NCI-H2227 (cell line): ENCODE measurements around the gene MRPL53.
A peak's percentile ranks its signal among the peaks of the same experiment; 100 is the strongest.
"Not testable (repeated sequence)": the region's sequence is repeated elsewhere in the genome, so short reads cannot be mapped to it uniquely, and the experiment has no call there.

Experiments used
- DNase-seq: peaks from one replicate; lab custom pipeline; 2025; ENCODE audit not compliant: unreplicated experiment; lab: John Stamatoyannopoulos, UW

The MRPL53 gene

GRCh38 chr2:74454654-74455511 is 17.6 kb downstream of the MRPL53 start, which contains the start of gene INO80B:
INO80B (plus strand) TSS chr2:74455087; CDS start chr2:74455117, 30 bp downstream.
- DNase-seq = peak; percentile 98

- no peak for DNase-seq
These were observed 21.8 kb downstream of the MRPL53 start for GRCh38 chr2:74450570-74451190.

DNA sequence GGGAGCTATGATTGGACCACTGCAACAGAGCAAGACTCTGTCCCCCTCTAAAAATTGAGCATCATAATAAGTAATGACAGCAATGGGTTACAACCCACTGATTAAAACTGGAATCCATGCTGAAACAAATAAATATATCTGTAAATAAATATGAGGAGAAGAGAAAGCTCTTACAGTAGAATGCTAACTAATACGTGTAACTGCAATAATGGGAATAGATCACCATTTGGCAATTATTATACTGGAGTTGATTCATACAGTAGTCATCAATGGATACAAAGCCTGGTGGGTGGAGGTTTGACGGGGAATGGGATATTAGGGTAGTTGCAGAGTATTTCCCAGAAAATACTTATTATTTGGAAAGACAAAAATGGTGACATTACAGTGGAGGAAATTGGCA is 23.7 kb downstream of the MRPL53 start:
- no peak for DNase-seq

DNA sequence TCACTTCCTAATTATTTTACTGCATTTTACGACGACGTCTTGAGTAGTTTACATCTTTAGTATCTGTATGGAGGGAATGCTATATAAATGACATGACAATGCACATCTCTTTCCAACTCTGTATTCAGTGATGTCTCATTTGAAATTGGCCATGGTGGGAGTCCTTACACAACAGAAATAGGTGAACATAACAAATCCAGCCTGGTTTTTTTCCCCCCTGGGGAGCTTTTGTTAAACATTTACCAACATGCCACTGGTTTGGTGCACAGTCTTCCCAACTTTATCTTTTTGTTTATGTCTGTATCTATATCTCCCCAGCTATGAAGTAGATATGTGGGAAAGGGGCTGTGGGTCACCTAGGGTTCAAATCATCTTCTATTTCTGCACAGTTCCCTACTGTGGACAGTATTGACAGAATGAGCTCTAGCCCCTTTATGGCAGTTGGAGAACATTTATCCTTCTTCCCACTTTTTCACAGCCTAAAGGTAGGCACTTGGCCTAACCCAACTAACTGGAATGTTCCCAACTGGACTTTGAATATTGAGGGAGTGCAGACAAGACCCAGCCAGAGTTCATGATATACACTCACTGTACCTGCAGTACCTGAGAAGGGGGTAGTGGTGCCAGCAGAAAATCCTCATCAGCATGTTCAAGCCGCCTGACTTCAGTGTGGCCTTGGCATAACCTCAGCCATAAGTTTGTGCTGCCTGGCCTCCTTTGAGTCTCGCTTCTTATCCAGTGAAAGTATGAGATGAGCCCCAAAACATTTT is 25.1 kb downstream of the MRPL53 start:
- no peak for DNase-seq

DNA sequence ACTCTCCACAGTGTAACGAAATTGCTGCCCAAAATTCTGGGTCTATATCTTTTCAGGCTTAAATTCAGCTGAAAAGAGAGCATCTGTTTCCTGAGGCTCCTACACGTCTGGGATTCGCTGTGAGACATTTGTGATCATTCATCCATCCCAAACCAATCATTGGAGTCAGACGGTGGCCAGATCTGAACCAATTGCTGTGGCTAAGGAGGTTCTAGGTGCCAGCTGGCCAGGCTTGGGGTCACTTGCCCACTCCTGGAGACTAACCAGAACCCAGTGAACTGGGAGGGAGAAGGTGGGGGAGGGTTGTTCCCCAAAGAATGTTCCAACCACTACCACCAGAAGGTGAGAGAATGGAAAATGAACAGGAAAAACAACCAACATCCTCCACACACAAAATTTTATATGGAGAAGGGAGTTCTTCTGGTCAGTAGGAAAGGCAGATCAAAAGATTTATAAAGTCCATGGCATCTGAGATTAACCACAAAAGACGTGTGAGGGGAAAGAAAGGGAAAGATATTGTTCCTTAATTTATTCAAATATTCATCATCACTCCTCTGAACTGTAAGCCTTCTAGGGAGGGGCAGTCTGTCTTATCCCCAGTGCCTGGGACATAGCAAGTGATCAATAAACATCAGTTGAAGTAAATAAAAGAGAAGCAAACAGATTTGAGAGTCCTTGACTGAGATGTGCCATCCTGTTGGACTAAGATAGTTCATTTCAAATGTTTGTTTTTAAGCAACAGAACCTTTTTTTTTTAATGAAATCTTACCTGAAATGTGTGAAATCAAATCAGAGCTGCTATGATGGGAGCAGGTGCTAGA is 27.8 kb downstream of the MRPL53 start:
- no peak for DNase-seq

DNA sequence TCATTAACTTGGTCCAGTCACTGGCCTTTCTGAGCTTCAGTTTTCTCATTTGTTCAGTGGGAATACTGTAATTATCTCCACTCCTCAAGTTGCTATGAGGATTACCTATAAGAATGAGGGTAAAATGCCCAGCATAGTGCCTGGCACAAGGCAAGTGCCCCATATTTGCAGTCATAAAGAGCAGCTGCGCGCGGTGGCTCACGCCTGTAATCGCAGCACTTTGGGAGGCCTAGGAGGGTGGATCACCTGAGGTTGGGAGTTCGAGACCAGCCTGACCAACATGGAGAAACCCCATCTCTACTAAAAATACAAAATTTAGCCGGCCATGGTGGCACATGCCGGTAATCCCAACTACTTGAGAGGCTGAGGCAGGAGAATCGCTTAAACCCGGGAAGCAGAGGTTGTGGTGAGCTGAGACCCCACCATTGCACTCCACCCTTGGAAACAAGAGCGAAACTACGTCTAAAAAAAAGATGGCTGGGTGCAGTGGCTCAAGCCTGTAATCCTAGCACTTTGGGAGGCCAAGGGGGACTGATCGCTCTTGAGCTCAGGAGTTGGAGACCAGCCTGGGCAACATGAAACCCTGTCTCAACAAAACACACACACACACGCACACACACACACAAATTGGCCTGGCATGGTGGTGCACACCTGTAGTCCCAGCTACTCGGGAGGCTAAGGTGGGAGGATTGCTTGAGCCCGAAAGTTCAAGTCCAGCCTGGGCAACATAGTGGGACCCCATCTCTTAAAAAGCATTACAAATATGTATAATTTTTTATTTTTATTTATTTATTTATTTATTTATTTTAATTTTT is 29.8 kb downstream of the MRPL53 start:
- not testable (repeated sequence) for DNase-seq

DNA sequence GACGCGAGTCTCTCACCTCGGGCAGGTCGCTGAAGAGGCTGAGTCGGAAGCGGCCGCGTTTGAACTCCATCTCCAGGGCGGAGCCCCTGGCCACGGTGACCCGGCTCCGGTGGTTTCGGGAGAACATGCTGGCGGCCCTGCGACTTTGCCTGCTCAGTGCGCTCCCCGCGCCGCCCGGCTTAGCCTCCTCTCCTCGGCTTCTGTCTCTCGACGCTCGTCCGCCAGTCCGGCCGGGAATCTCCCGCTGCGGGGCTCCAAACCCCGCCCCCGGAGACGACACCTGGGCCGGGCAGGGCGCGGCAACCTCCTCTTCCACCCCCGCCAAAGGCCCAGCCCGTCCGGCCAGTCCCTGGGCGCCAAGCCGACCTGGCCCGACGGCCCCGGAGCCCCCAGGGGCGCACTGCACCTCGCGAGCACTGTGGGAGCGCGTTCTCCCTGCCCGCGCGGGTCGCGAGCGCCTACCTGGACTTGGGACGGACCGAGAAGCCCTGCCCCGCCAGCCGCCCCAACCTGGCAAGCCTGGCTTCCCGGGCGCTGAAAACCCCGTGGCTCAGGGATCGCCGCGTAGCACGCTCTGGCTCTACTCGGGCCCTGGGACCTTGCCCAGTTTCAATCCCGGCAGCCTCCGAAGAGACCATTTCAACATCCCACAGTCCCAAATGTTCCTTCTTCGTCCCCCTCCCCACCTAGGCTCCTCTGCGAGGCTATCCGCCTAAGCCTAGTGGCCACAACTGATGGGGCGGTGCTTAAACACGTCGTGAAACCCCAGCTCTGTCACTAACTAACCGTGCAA is 30.6 kb downstream of the MRPL53 start, which contains the start of gene RTKN:
Gene RTKN (minus strand): TSS at position 248 of the 793 bp plus-strand sequence. CDS start 121 bp downstream, at position 127.
- no peak for DNase-seq

GRCh38 chr2:74441170-74441689 is 31.2 kb downstream of the MRPL53 start:
- DNase-seq = no peak

GRCh38 chr2:74440378-74441169 is 31.9 kb downstream of the MRPL53 start:
- DNase-seq = peak; percentile 90

DNA sequence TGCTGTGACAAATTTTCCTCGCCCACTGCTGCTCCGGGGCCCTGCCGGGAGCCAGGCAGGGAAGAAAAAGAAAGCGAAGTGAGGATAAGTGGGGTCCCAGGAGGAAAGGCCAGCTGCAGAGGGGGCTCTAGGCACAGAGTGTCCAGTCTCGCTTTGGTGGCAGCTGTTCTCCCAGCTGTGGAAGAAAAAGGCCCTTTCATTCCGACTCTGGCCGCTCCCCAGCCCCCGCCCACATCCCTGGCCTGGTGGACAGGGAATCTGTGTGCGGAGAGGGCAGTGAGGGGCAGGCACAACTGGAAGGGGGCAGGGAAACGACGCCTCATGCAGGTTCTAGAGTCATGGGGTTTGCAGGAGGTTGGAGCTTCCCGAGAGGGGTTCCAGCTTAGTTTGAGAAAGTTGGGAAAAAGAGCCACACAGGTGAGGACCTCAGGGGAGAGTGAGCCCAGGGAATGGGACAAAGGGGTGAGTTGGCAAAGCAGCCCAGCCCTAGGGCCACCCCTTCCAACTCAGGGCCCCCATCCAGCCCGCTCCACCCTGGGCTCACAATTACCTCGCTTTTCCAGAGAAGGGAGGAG is 32.6 kb downstream of the MRPL53 start:
- peak; percentile 53 for DNase-seq

DNA sequence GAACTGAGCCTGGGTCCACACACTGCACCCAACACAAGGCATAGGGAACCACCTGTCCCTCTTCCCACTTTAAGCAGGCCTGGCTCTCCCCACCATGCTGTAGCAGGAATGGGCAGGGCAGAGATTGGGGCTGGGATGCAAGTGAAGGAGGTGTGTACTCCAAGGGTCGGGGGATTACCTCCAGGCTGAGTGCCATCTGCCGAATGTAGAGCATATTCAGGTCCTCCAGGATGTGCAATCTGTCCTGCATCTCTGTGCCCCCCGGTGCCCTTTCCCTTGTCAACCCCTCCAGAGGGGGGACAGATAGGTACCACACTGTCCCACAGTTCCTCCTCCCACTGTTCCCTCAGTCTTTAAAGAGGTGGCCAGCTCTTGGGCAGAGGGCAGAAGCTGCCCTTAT is 33.1 kb downstream of the MRPL53 start:
- DNase-seq = no peak

DNA sequence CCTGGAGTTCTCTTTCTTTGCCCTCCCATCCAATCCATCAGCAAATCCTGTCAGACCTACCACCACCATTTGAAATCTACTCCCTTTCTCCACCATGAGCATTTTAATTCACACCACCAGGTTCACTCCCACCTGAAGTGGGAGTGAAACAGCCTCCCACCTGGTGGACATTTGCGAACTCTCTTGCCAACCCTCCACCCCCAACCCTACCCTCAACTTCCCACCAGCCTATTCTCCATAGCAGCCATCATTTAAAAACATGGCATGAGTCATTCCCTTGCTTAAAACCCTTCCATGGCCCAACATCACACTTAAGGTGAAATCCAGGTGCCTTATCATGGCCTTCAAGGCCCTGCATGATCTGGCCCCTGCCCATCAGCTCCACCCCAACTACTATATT is 34.2 kb downstream of the MRPL53 start:
- DNase-seq = no peak

DNA sequence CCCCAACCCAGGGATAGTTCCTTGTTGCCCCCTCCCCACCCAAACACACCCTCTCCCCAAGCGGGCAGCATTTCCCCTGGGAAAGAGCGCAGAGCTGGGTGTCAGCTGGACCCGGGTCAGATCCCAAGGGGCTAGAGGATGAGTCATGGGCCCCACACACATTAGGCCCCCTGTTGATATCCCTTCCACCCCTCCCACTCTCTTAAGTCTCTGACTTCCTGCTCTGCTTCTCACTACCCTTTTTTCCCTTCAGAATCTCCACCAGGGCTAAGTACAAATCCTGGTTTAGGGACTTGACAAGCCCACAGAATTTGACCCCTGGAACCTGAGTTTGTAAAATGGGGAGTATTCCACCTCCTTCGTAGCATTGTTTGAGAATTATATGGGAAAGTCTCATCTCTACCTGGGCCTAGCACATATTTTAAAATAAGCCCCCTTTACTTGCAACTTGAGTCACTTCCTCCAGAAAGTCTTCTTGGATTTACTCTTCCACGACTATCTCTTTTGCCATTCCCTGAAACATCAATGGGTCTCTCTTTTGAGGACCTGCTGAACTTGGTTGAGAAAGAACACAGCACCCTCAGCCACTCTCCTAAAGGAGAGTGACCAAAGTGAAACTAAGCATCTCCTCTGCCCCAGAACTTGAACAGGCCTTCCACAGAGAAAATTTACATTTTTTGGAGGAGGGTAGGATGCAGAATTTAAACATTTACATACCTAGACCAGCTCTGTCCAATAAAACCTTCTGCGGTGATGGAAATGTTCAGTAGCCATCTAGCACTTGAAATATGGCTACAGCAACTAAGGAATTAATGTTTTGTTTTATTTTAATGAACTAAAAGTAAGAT is 35.4 kb downstream of the MRPL53 start:
- no peak for DNase-seq

DNA sequence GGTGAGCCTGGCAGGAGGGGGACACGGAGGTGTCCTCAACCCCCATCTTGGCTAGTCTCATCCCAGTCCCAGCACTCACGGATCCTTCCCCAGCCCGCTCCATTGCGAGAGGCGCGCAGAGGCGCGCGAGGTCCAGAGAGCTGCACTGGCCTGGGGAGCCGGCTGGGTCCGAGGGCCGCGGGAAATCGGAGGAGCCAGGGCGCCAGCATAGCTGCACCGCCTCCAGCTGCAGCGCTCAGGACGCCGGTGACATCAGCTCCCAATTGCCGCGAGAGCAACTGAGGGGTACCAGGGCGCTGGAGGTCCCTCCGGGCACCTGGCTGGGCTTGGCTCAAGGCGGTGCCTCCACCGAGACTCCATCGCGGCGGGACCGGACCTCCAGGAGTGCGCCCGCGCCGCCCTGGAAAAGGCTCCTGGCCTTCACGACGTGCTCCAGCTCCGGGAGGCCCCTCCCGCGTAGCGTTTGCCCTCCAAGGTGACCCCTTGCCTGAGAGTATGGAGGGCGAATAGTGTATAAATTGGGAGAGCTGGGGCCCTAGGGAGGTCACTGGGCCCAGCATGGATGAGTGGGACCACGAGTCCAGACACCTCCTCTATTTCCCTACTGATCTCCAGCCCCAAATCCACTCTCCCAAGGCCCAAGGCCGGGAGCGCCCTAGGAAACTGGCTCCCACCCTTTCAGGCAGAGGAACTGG is 36.2 kb downstream of the MRPL53 start:
- no peak for DNase-seq

DNA sequence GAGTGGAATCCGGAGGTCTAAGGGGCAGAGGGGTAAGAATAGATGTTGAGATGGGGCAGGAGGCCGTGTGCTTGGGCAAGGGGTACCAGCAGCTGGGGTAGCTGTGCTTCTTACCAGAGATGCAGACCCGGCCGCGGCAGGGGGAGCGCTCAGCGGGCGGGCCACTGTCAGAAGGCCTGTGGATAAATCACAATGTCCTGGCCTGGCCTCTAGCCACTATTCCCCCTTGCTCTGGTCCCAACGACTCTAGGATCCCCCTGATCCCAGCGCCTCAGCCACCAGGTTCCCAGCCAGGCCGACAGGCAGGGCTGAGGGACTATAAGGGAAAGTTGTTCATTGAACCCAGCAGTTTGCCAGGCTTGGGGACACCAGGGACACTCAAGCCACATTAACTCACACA is 42.0 kb downstream of the MRPL53 start:
- no peak for DNase-seq
